BJ (cell line): ENCODE results near the gene KRTAP5-9. TPM values are rescaled to one million over a fixed set of nuclear protein-coding genes. Genes with fewer than 3 reads are reported as not detected.

ENCODE experiments used
- polyA plus RNA-seq: library from polyadenylated mRNA; depleted of rRNA; stranded (reverse); fragments of >200 nt; gene quantifications from 2 replicates; pipeline ENCODE4 v1.2.3, GENCODE V29; 2011; rRNA removed
- small RNA-seq: library from RNA; depleted of rRNA; stranded (forward); fragments of <200 nt; gene quantifications from one replicate; pipeline ENCODE3, GENCODE V24; 2012; ENCODE audit warnings: low replicate concordance, low read depth; ENCODE audit not compliant: insufficient read length

The KRTAP5-9 gene
- polyA plus RNA-seq, 1 experiment = 0.09 TPM

Small RNA genes lying within 50 kb of the gene (small RNA-seq; reads per million reads assigned to genes)
- gene AP000867.1 (not detected), gene KRTAP5-14P (not detected)

Other genes starting within 250 kb of the KRTAP5-9 start
- gene DHCR7, start 100.0 kb upstream of the KRTAP5-9 start, polyA plus RNA-seq = 42.3 and 61.1 TPM in 2 replicates
- gene NADSYN1, start 95.2 kb upstream of the KRTAP5-9 start, polyA plus RNA-seq = 44.3 and 63.6 TPM in 2 replicates
- gene KRTAP5-7, start 21.2 kb upstream of the KRTAP5-9 start, polyA plus RNA-seq = not detected in 2 replicates
- gene KRTAP5-8, start 10.4 kb upstream of the KRTAP5-9 start, polyA plus RNA-seq = not detected in 2 replicates
- gene KRTAP5-10, start 17.1 kb downstream of the KRTAP5-9 start, polyA plus RNA-seq = 0.06 TPM in 1 of 2 replicates, not detected in the other
- gene KRTAP5-11, start 34.5 kb downstream of the KRTAP5-9 start, polyA plus RNA-seq = not detected in 2 replicates